Stomach (tissue), 4 donors: Measurements from ENCODE around the gene PRKACG.

Source experiments
- EP300 ChIP-seq: sonication (generic); formaldehyde crosslinking; IDR thresholded peaks from one replicate; pipeline ENCODE4 v1.6.1; 2017; ENCODE audit warnings: antibody characterized with exemption
- POLR2A ChIP-seq, 4 donors: fragments of 450-650 bp; IDR thresholded peaks; one replicate each; pipeline ENCODE4 v1.6.1; 2016; ENCODE audit warnings: antibody characterized with exemption in 4 of 4, control low read depth in 2 of 4, mild to moderate bottlenecking in 1 of 4, moderate library complexity in 1 of 4
- POLR2AphosphoS5 ChIP-seq, 3 donors: sonication (generic); formaldehyde crosslinking; IDR thresholded peaks; one replicate each; pipeline ENCODE4 v1.6.1; 2016; ENCODE audit warnings: antibody characterized with exemption in 3 of 3
- TF ChIP-seq, protein P1 (sequence below), 7 experiments: fragments of 450-650 bp in 4 of 7; fragments of 200-600 bp in 3 of 7; sonication (generic) in 3 of 7; IDR thresholded peaks; one replicate each; pipeline ENCODE4 v1.5.1; 2016 to 2019; ENCODE audit warnings: antibody characterized with exemption in 7 of 7, control low read depth in 2 of 7, mild to moderate bottlenecking in 1 of 7

DNA sequence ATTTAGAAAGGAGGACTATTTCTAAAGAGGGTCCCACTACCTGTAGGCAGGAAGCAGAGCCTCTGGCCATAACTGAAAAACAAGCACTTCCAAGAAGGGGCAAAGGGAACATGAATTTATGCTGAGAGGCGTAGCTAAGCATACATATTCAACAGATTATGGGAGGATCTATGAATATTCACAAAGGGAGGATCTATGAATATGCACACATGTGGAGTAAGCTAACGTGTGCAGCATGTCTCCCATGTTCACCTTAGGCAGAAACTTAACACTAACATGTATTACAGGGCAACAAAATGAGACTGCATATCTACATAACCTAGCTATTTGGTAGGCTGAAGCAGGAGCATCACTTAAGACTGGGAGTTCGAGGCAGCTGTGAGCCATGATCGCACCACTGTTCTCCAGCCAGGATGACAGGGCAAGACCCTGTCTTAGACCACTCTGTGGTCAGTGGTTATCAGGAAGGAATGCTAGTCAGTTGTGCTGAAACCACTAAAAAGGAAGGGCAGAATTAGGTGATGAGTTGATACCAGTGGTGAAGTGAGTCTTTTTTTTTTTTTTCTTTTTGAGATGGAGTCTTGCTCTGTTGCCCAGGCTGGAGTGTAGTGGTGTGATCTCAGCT lies 42.4 kb upstream of the PRKACG start:
- TF ChIP-seq, protein P1, sequence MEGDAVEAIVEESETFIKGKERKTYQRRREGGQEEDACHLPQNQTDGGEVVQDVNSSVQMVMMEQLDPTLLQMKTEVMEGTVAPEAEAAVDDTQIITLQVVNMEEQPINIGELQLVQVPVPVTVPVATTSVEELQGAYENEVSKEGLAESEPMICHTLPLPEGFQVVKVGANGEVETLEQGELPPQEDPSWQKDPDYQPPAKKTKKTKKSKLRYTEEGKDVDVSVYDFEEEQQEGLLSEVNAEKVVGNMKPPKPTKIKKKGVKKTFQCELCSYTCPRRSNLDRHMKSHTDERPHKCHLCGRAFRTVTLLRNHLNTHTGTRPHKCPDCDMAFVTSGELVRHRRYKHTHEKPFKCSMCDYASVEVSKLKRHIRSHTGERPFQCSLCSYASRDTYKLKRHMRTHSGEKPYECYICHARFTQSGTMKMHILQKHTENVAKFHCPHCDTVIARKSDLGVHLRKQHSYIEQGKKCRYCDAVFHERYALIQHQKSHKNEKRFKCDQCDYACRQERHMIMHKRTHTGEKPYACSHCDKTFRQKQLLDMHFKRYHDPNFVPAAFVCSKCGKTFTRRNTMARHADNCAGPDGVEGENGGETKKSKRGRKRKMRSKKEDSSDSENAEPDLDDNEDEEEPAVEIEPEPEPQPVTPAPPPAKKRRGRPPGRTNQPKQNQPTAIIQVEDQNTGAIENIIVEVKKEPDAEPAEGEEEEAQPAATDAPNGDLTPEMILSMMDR (IDR thresholded peaks at IDR 0.05): no peak
- TF ChIP-seq POLR2AphosphoS5 (IDR thresholded peaks at IDR 0.05): no peak
- TF ChIP-seq EP300: no peak
- TF ChIP-seq POLR2A (IDR thresholded peaks at IDR 0.05): no peak
